GM19099 (cell line): Measurements from ENCODE around the gene LIG1.
A peak's percentile ranks its signal among the peaks of the same experiment; 100 is the strongest.

Experiments used
- POLR2A ChIP-seq: IDR thresholded peaks from 3 replicates; pipeline ENCODE4 v1.6.1; 2011; ENCODE audit warnings: low read depth; ENCODE audit not compliant: insufficient read length; ENCODE audit errors: extremely low read depth

The LIG1 gene

DNA sequence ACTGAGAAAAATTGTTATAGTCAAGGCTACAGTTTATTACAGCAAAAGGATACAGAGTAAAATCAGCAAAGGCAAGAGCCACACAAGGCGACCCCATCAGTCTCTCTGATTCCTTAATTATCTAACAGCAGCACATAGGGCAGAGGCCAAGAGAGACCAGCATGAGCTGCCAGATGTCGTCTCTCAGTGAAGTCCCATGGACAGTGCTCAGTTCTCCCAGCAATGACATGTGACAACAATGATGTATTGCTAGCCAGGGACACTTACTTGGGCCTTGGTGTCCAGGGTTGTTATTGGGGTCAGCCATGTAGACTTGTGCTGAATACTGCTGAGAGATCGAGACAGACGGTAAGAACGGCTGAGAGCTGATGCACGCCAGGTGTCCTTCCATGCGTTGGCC lies 22.6 kb upstream of the LIG1 start:
- no peak for TF ChIP-seq POLR2A

DNA sequence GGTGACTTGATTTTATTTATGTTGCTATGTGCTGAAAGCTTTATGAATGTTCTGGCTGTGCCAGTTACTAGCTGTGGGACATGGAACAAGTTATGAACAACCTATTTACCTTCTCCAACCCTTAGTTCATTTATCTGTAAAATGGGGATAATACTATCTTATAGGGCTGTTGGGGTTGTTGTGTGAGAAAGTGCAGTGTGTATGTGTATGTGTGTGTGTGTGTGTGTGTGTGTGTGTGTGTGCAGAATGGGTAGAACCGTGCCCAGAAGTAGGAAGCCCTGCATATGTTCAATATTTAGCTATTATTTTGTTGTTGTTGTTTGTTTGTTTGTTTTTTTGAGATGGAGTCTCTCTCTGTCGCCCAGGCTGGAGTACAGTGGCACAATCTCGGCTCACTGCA lies 20.7 kb upstream of the LIG1 start:
- no peak for TF ChIP-seq POLR2A

DNA sequence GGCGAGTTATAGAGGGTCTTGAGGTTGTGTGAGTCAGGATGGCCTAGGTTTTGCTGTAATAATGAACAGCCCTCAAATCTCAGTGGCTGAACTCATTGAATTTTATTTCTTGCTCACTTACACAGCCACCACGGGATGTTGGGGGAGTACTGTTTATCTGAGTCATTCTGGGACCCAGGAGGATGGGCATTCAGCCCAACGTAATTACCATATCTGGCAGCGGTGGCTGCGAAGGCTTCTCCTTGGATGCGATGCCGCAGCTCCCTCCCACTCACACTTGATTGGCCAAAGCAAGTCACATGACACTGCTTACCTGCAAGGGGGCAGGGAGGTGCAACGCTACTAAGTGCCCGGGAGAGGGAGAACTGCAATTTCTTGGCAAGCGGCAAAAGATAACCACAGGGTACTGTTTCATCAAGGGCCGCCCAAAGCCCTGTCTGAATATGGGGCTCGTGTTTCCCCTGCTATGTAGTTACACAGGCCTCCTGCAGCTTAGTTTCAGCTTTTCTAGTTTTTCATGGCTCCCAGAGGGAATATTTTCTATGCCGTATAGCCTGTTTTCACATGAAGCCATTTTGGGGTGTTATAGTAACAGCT lies 20.2 kb upstream of the LIG1 start:
- TF ChIP-seq POLR2A = no peak

DNA sequence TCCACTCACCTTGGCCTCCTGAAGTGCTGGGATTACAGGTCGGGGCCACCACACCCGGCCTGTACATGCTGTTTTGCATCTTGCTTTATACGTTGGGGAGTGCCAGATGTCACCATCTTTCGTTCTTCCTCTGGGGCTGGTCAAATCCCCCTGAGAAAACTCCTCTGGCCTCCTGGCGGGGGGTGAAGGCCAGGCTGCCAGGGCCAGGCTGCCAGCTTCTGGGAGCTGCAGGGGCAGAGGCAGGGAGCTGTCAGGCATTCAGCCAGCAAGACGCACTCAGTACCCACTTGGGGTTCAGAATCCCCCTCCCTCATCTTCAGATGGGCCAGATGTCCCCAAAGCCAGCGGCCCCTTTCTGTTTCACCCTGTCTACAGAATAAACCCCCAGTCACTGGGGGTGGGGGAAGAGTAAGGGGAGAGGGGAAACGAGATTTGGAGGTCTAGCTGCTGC lies 16.4 kb upstream of the LIG1 start:
- peak; percentile 34 for TF ChIP-seq POLR2A

DNA sequence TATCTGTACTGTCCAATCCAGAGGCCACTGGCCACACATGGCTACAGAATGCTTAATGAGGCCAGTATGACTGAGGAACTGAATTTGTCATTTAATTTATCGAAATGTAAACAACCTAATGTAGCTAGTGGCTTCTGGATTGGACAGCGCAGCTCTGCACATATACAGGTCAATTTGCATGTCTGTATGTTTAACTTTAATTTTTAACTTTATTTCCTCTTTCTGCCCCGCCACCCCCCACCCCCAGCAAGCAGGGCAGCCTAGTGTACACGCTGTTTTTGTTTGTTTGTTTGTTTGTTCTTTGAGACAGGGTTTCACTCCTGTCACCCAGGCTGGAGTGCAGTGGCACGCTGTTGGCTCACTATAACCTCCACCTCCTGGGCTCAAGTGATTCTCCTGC lies 15.9 kb upstream of the LIG1 start:
- no peak for TF ChIP-seq POLR2A

DNA sequence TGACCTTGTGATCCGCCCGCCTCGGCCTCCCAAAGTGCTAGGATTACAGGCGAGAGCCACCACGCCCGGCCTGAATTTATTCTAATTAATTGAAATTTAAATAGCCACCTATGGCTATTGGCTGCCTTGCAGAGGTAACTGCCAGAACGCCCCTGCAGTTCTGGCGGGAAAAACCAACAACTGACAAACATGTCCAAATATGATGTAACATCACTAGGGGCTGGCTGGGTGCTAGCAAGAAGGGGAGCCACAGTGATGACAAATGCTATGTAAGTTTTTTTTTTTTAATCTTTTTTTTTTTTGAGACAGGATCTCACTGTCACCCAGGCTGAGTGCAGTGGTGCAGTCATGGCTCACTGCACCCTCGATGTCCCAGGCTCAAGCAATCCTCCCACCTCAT lies 13.2 kb upstream of the LIG1 start:
- no peak for TF ChIP-seq POLR2A

DNA sequence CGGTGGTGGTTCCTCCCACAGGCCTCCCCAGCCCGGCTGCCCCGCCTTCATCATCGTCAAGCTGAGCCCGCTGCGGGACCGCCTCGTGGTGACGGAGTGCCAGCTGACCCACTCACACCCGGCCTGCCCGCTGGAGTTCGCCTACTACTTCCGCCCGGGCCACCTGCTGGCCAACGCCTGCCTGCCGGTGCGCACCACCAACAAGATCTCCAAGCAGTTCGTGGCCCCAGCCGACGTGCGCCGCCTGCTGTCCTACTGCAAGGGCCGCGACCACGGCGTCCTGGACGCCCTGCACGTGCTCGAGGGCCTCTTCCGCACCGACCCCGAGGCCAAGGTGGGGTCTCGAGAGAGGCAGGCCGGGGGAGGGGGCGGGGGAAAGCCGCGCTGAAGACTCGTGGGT lies 12.3 kb upstream of the LIG1 start:
- no peak for TF ChIP-seq POLR2A

DNA sequence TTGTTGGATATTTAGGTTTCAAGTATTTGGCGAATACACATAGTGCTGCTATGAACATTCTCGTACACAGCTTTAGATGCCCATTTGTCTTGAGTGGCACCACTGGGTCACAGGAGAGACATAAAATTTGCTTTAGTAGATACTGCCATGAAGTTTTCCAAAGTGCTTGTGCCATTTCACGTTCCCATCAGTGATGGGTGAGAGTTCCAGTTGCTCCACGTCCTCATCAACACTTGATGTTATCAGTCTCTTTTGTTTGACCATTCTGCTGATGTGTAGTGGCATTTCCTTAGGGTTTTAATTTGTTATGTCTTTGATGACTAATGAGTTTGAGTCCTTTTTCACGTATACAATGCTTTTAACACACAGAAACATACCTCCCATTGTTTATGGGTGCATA lies 11.4 kb upstream of the LIG1 start:
- TF ChIP-seq POLR2A = no peak

DNA sequence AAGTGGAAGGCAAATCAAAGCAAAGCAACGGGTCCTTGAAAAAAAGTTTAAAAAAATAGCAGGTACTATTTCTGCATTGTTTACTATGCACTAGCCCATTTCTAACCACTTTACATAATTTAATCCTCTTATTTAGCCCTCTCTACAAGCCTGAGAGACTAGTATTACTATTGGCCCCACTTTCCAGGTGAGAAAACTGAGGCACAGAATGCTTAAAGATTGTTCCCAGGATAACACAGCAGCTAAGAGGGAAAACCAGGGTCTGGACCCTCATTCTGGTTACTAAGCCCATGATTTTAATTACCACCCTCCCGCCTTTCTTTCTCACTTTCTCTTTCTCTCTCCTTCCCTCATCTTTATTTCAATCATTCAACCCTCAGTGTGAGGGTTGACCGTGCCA lies 6.1 kb upstream of the LIG1 start:
- TF ChIP-seq POLR2A = no peak

DNA sequence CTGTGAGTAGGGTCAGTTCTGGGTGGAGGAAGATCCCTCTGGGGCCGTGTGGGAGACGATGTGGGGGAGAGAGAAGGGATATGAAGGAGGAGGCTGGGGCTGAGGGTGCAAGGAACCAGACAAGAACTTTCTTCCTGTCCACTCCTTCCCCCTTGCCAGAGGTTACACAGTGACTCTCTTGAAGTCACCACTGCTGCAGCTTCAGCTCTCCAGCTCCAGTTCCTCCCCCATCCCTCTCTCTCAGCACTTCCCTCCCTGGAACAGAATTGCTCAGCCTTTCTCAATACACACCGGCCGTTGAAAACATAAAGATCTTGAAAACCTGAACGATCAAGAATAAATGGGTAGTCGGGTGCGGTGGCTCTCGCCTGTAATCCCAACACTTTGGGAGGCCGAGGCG lies 5.4 kb upstream of the LIG1 start:
- TF ChIP-seq POLR2A = no peak

DNA sequence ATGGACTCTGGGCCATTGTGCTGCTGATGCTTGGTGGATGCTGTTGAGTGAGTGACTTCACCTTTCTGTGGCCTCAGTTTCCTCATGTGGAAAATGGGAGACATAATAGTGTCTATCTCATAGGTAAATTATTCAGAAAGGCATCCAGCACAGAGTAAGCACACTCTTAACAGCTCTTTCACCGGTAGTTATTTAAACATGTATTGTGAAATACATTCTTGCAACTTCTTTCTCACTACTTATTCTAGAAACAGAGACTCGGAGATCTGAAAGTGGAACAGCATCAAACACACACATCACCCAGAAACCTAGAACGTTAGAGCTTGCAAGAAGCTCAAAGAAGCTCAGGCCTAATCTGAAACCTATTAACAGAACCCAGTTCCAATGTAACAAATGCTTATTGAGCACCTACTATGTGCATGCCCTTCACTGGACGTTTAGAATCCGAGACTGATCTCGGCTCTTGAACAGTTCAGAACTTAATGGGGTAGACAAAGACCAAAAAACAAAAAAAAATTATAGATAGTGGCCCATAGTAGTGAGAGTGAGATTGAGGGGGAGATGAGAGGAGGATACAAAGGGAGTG lies 4.4 kb upstream of the LIG1 start:
- no peak for TF ChIP-seq POLR2A

DNA sequence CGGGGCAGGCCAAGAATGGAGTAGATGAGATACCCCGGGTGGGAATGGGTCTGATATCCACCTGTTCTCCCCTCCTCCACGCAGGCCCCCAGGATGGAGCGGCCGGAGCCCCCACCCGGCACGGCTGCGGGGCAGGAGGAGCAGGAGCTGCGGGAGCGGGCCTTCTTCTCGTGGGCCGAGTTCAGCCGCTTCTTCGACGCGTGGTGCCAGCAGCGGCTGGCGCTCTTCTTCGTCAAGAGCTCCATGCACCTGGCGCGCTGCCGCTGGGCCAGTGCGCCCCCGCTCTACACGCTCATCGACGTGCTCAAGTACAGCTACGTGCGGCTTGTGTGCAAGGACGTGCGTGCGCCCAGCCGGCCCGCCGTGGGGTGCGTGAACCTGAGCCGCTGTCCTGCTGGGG lies 1.6 kb upstream of the LIG1 start:
- TF ChIP-seq POLR2A = no peak

DNA sequence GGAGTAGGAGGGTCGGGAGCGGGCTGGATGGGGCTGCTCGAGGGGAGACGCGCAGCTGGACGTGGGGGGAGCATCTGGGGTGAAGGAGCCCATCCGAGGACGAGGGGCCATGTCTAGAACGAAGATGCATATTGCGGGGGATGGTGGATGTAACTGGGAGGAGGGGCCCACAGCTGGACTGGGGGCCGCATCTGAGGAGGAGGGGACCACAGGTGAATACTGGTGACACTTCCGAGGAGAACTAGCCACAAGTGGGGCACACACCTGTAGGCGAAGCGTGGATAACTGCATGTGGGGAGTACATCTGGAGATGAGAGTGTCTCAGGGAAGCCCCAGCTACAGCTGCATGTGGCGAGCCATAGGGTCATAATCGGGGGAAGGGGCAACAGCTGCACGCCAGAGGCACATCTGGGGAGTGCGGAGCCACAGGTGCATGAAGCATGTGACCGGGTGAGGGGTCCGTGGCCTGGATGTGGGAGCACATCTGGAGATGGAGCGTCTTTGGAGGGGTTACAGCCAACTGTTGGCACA lies 738 bp upstream of the LIG1 start:
- no peak for TF ChIP-seq POLR2A

DNA sequence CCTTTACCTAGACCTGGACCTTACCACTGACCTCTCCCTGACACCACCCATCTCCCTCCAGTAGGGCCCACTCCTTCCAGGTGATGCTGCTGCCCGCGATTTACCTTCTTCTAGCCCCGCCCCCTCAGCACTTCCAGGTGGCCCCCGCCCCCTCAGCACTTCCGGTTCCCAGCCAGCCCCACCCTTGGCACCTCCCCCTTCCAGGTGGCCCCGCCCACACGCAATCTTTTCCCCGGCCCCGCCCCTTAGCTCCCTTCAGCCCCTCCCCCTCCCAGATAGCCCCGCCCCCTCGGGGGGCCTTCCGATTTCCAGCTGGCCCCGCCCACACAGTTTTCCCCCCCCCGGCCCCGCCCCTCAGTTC lies 586 bp downstream of the LIG1 start:
- no peak for TF ChIP-seq POLR2A

DNA sequence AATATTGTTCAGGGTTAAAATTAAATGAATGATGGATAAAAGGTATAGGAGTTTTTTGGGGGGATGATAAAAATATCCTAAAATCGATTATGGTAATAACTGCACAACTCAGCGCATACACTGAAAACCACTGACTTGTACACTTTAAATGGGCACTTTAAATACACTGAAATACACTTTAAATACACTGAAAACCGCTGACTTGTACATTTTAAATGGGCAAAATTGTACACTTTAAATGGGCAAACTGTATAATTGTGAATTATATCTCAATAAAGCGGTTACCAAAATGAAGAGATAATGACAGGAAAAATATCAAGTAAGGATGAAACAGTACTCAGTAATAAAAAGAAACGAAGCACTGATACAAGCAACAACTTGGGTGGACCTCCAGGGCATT lies 1.5 kb downstream of the LIG1 start:
- TF ChIP-seq POLR2A = no peak

DNA sequence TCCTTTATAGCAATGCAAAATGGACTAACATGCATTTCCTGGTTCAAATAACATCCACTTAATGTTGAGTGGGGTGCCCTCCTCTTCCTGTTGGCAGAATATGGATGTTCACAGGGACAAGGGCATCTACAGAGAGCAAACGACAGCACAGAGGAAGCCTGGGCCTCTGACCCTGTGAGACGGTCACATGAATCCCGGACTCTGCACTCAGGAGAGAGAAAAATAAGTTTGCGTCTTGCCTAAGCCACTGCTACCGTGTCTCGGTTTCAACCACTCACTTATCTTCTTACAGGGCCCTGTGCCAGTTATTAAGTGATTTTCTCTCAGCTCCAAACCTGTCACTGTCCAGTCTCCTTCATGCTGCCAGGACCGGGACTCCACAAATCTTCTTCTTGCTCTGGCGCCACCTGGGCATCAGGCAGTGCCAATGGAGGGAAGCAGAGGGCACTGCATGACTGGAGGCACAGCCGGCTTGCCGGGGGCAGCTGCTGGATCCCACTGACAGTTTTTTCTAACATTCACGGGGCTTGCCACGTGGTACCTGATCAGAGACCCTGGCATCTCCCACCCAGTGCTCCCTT lies 11.8 kb downstream of the LIG1 start:
- no peak for TF ChIP-seq POLR2A
